ENCODE measurements around the gene SSH2. TPM values are rescaled to one million over a fixed set of nuclear protein-coding genes. Genes with fewer than 3 reads are reported as not detected.

The SSH2 gene
- total and polyA plus RNA-seq, 2 donors from 2014 or later = 19.7 to 62.5 TPM

GRCh38 chr17:29722411-29723198 lies 207.4 kb downstream of the SSH2 start:
- no peak for TF ChIP-seq CTCF (IDR thresholded peaks at IDR 0.05; ENCODE audit: borderline replicate concordance, extremely low read depth, insufficient read depth)
- intact Hi-C loops (cut with DNase I) = no loop called here
- no peaks in the 10 kb centered on the region for H3K36me3 ChIP-seq (ENCODE audit: control insufficient read depth in 2 of 3, insufficient read depth in 3 of 3, low read length in 3 of 3)
- H3K4me3 ChIP-seq (ENCODE audit: low read length in 3 of 3) = peak overlapping the region; percentile 5 to 39 (median 21)
- peak in 4 of 5 donors; percentile 51 to 92 (median 74) for DNase-seq
- no peak overlapping the region for H3K9ac ChIP-seq (ENCODE audit: low read length in 3 of 3)
- peak overlapping the region; percentile 43 to 47 for H3K27ac ChIP-seq (ENCODE audit: low read depth in 2 of 2, low read length in 2 of 2)
- H3K4me1 ChIP-seq (ENCODE audit: control insufficient read depth in 2 of 3, insufficient read depth in 2 of 3, low read depth in 1 of 3, low read length in 3 of 3) = peaks cover 8 to 27% (median 8%) of the 10 kb centered on the region in 3 donors
- no peaks in the 10 kb centered on the region for H3K27me3 ChIP-seq (ENCODE audit: control insufficient read depth, insufficient read depth, low read length)
- FAIRE-seq = peak; percentile 17
- no peaks in the 10 kb centered on the region for H3K9me3 ChIP-seq (ENCODE audit: control insufficient read depth in 2 of 3, insufficient read depth in 1 of 3, low read length in 3 of 3)

- FAIRE-seq (no peak), DNase-seq (peak in 2 of 5 donors; percentile 56 to 64)
- no peak for TF ChIP-seq CTCF (IDR thresholded peaks at IDR 0.05; ENCODE audit: borderline replicate concordance, extremely low read depth, insufficient read depth)
- Histone ChIP-seq H3K27me3 (ENCODE audit: control insufficient read depth, insufficient read depth, low read length) (no peaks in the 10 kb centered on the region), H3K27ac (ENCODE audit: low read depth in 2 of 2, low read length in 2 of 2) (peak overlapping the region; percentile 30 to 63), H3K9ac (ENCODE audit: low read length in 3 of 3) (no peak overlapping the region), H3K9me3 (ENCODE audit: control insufficient read depth in 2 of 3, insufficient read depth in 1 of 3, low read length in 3 of 3) (no peaks in the 10 kb centered on the region), H3K36me3 (ENCODE audit: control insufficient read depth in 2 of 3, insufficient read depth in 3 of 3, low read length in 3 of 3) (no peaks in the 10 kb centered on the region), H3K4me3 (ENCODE audit: low read length in 3 of 3) (peak overlapping the region in 1 of 3 donors; percentile 19), H3K4me1 (ENCODE audit: control insufficient read depth in 2 of 3, insufficient read depth in 2 of 3, low read depth in 1 of 3, low read length in 3 of 3) (peaks cover 8 to 33% (median 14%) of the 10 kb centered on the region in 3 donors)
- intact Hi-C loops (cut with DNase I) = no loop called here
Observed at GRCh38 chr17:29720551-29720950, 209.5 kb downstream of the SSH2 start.

GRCh38 chr17:29719469-29719868 lies 210.6 kb downstream of the SSH2 start:
- intact Hi-C loops (cut with DNase I) = no loop called here
- Histone ChIP-seq H3K36me3 (ENCODE audit: control insufficient read depth in 2 of 3, insufficient read depth in 3 of 3, low read length in 3 of 3) (no peaks in the 10 kb centered on the region), H3K4me1 (ENCODE audit: control insufficient read depth in 2 of 3, insufficient read depth in 2 of 3, low read depth in 1 of 3, low read length in 3 of 3) (peaks cover 8 to 33% (median 14%) of the 10 kb centered on the region in 3 donors), H3K27ac (ENCODE audit: low read depth in 2 of 2, low read length in 2 of 2) (peak overlapping the region in 1 of 2 donors; percentile 28), H3K9me3 (ENCODE audit: control insufficient read depth in 2 of 3, insufficient read depth in 1 of 3, low read length in 3 of 3) (no peaks in the 10 kb centered on the region), H3K27me3 (ENCODE audit: control insufficient read depth, insufficient read depth, low read length) (no peaks in the 10 kb centered on the region), H3K4me3 (ENCODE audit: low read length in 3 of 3) (no peak overlapping the region), H3K9ac (ENCODE audit: low read length in 3 of 3) (no peak overlapping the region)
- FAIRE-seq (no peak), DNase-seq (no peak)
- TF ChIP-seq CTCF (IDR thresholded peaks at IDR 0.05; ENCODE audit: borderline replicate concordance, extremely low read depth, insufficient read depth) = no peak

All from kidney (tissue), 14 donors.